IMR-90 (cell line): ENCODE results near the gene STK36. TPM values are rescaled to one million over a fixed set of nuclear protein-coding genes. Genes with fewer than 3 reads are reported as not detected.

Experiments
- ATAC-seq: fragments of 200-7000 bp; cut with Tn5 transposase; 2 replicates; pipeline ENCODE4 v1.9.1; 2020; ENCODE audit warnings: low read depth, mild to moderate bottlenecking, moderate library complexity
- BruUV-seq: library from RNA; stranded (reverse); fragments of 400-500 nt; replicated peaks from 2 replicates; lab custom pipeline; 2021; lab: Mats Ljungman, UMichigan
- CTCF ChIA-PET: fragments of 300-600 bp; formaldehyde crosslinking; extraction: SDS; loops from one replicate; lab custom pipeline; 2021; ENCODE audit warnings: antibody characterized with exemption; lab: Yijun Ruan, JAX
- POLR2A ChIA-PET: fragments of 300-600 bp; sonication (Branson Sonifier 250); formaldehyde crosslinking; loops from one replicate; lab custom pipeline; 2022; ENCODE audit warnings: antibody characterized with exemption; ENCODE audit not compliant: unreplicated experiment; lab: Charles Lee
- DNase-seq: peaks from one replicate; pipeline ENCODE4 v3.0.0; 2013
- H2AFZ ChIP-seq: replicated peaks from 2 replicates; pipeline ENCODE3; 2013; ENCODE audit warnings: low read length, mild to moderate bottlenecking; ENCODE audit not compliant: poor library complexity
- H2AK5ac ChIP-seq: 2 replicates; pipeline ENCODE4 v1.6.1; 2013; ENCODE audit warnings: low read depth, low read length, inconsistent platforms
- H2AK9ac ChIP-seq: replicated peaks from 2 replicates; pipeline ENCODE3; 2013; ENCODE audit warnings: mild to moderate bottlenecking, low read depth, low read length, moderate library complexity; ENCODE audit not compliant: poor library complexity
- H2BK120ac ChIP-seq: 2 replicates; pipeline ENCODE4 v1.6.1; 2013; ENCODE audit warnings: low read depth, low read length, inconsistent platforms
- H2BK15ac ChIP-seq: 3 replicates; pipeline ENCODE4 v1.6.1; 2013; ENCODE audit warnings: low read depth, low read length, inconsistent platforms
- H2BK20ac ChIP-seq: 2 replicates; pipeline ENCODE4 v1.6.1; 2013; ENCODE audit warnings: low read depth, mild to moderate bottlenecking, inconsistent platforms, low read length, moderate library complexity
- H2BK5ac ChIP-seq: 2 replicates; pipeline ENCODE4 v1.6.1; 2013; ENCODE audit warnings: mild to moderate bottlenecking, low read depth, low read length, inconsistent platforms; ENCODE audit not compliant: poor library complexity, severe bottlenecking
- H3K14ac ChIP-seq: replicated peaks from 2 replicates; pipeline ENCODE4 v1.6.1; 2013; ENCODE audit warnings: low read depth, low read length, inconsistent platforms
- H3K18ac ChIP-seq: 2 replicates; pipeline ENCODE4 v1.6.1; 2013; ENCODE audit warnings: low read depth, low read length, control low read depth
- H3K23ac ChIP-seq: 2 replicates; pipeline ENCODE4 v1.6.1; 2013; ENCODE audit warnings: low read depth, low read length, inconsistent platforms
- H3K27ac ChIP-seq: 2 replicates; pipeline ENCODE4 v1.5.1; 2013; ENCODE audit warnings: mild to moderate bottlenecking, control low read depth, low read length; ENCODE audit not compliant: insufficient read depth
- H3K27me3 ChIP-seq: 2 replicates; pipeline ENCODE4 v1.6.1; 2013; ENCODE audit warnings: low read length; ENCODE audit not compliant: control insufficient read depth, insufficient read depth
- H3K36me3 ChIP-seq: 2 replicates; pipeline ENCODE4 v1.6.1; 2013; ENCODE audit warnings: low read length, mixed read lengths; ENCODE audit not compliant: control insufficient read depth, insufficient read depth
- H3K4ac ChIP-seq: 2 replicates; pipeline ENCODE4 v1.6.1; 2013; ENCODE audit warnings: low read depth, low read length, inconsistent platforms
- H3K4me1 ChIP-seq: 2 replicates; pipeline ENCODE4 v1.6.1; 2013; ENCODE audit warnings: low read length, mixed read lengths; ENCODE audit not compliant: control insufficient read depth, insufficient read depth
- H3K4me2 ChIP-seq: 2 replicates; pipeline ENCODE4 v1.6.1; 2013; ENCODE audit warnings: low read depth, mild to moderate bottlenecking, control low read depth, low read length, moderate library complexity
- H3K4me3 ChIP-seq: 2 replicates; pipeline ENCODE4 v1.5.1; 2013; ENCODE audit warnings: low read depth, mild to moderate bottlenecking, control low read depth, low read length, moderate library complexity; ENCODE audit not compliant: insufficient read depth
- H3K56ac ChIP-seq: 2 replicates; pipeline ENCODE4 v1.6.1; 2013; ENCODE audit warnings: low read length, inconsistent platforms; ENCODE audit not compliant: insufficient read depth; ENCODE audit errors: extremely low read depth
- H3K79me1 ChIP-seq, 2 experiments: 2 replicates each; pipeline ENCODE4 v1.6.1; 2013; ENCODE audit warnings: low read length in 2 of 2, inconsistent platforms in 1 of 2, low read depth in 1 of 2
- H3K9ac ChIP-seq: 2 replicates; pipeline ENCODE4 v1.6.1; 2013; ENCODE audit warnings: low read depth, low read length, control low read depth
- H3K9me1 ChIP-seq: 2 replicates; pipeline ENCODE4 v1.6.1; 2013; ENCODE audit warnings: low read length, inconsistent platforms; ENCODE audit not compliant: insufficient read depth
- H3K9me3 ChIP-seq: 2 replicates; pipeline ENCODE4 v1.6.1; 2013; ENCODE audit warnings: low read length; ENCODE audit not compliant: control insufficient read depth, insufficient read depth
- H4K20me1 ChIP-seq: 2 replicates; pipeline ENCODE4 v1.6.1; 2013; ENCODE audit warnings: low read length, inconsistent platforms; ENCODE audit not compliant: insufficient read depth
- H4K5ac ChIP-seq: 2 replicates; pipeline ENCODE4 v1.6.1; 2013; ENCODE audit warnings: mild to moderate bottlenecking, low read depth, low read length, control low read depth
- H4K8ac ChIP-seq, 2 experiments: 2 replicates each; pipeline ENCODE4 v1.6.1; 2013; ENCODE audit warnings: low read depth in 2 of 2, low read length in 2 of 2, control low read depth in 1 of 2, inconsistent platforms in 1 of 2
- H4K91ac ChIP-seq: 2 replicates; pipeline ENCODE4 v1.6.1; 2013; ENCODE audit warnings: low read depth, low read length, inconsistent platforms; ENCODE audit not compliant: insufficient read depth
- BHLHE40 ChIP-seq: fragments of 150-350 bp; IDR thresholded peaks from 2 replicates; pipeline ENCODE4 v1.6.1; 2016; ENCODE audit warnings: mild to moderate bottlenecking, low read depth, low read length
- CEBPB ChIP-seq: IDR thresholded peaks from 2 replicates; pipeline ENCODE4 v1.6.1; 2012; ENCODE audit warnings: low read depth, low read length, improper control_type of control experiment
- CHD1 ChIP-seq: IDR thresholded peaks from 2 replicates; pipeline ENCODE4 v1.6.1; 2012; ENCODE audit warnings: low read depth, low read length, improper control_type of control experiment
- CTCF ChIP-seq: conservative IDR thresholded peaks from 2 replicates; pipeline ENCODE4 v1.5.1; 2012; ENCODE audit warnings: mild to moderate bottlenecking, low read depth, low read length, improper control_type of control experiment
- ELK1 ChIP-seq: fragments of 150-350 bp; IDR thresholded peaks from 2 replicates; pipeline ENCODE4 v1.6.1; 2016; ENCODE audit warnings: low read depth, mild to moderate bottlenecking, low read length, moderate library complexity, borderline replicate concordance
- FOS ChIP-seq: fragments of 150-350 bp; IDR thresholded peaks from 2 replicates; pipeline ENCODE4 v1.6.1; 2016; ENCODE audit warnings: low read depth, low read length
- MAFK ChIP-seq: IDR thresholded peaks from 2 replicates; pipeline ENCODE4 v1.6.1; 2012; ENCODE audit warnings: low read depth, low read length, improper control_type of control experiment
- MAZ ChIP-seq: IDR thresholded peaks from 2 replicates; pipeline ENCODE4 v1.6.1; 2012; ENCODE audit warnings: low read depth, mild to moderate bottlenecking, low read length, improper control_type of control experiment, moderate library complexity, borderline replicate concordance
- MXI1 ChIP-seq: IDR thresholded peaks from 2 replicates; pipeline ENCODE4 v1.6.1; 2012; ENCODE audit warnings: low read depth, mild to moderate bottlenecking, low read length, moderate library complexity, borderline replicate concordance
- NFE2L2 ChIP-seq: fragments of 150-350 bp; IDR thresholded peaks from 2 replicates; pipeline ENCODE4 v1.6.1; 2016; ENCODE audit warnings: low read depth, mild to moderate bottlenecking, low read length
- POLR2A ChIP-seq: IDR thresholded peaks from 2 replicates; pipeline ENCODE4 v1.6.1; 2012; ENCODE audit warnings: mild to moderate bottlenecking, low read depth, low read length
- RFX5 ChIP-seq: IDR thresholded peaks from 2 replicates; pipeline ENCODE4 v1.8.0; 2012; ENCODE audit warnings: low read depth, mild to moderate bottlenecking, low read length, moderate library complexity
- SMC3 ChIP-seq: fragments of 150-350 bp; IDR thresholded peaks from 2 replicates; pipeline ENCODE4 v1.6.1; 2016; ENCODE audit warnings: low read depth, mild to moderate bottlenecking, antibody characterized with exemption, low read length, moderate library complexity
- USF2 ChIP-seq: fragments of 150-350 bp; IDR thresholded peaks from 2 replicates; pipeline ENCODE4 v1.6.1; 2017; ENCODE audit warnings: mild to moderate bottlenecking, antibody characterized with exemption, low read length, low read depth
- WGBS, 2 experiments: methylation state at CpG; one replicate each; pipeline versions ENCODE4 v1.1.5 to v1.1.7; 2013; ENCODE audit warnings: missing lambda C conversion rate in 2 of 2; ENCODE audit not compliant: insufficient read length in 1 of 2; ENCODE audit errors: extremely low coverage in 2 of 2; 5-methylcytosine and 5-hydroxymethylcytosine counted together
- dilution Hi-C: fragments of 300-500 bp; cut with HindIII; formaldehyde crosslinking; loops from one replicate; pipeline ENCODE4 v1.14.3; 2018; ENCODE audit warnings: low sequenced_read_pairs; ENCODE audit not compliant: unreplicated experiment
- in situ Hi-C: fragments of 300-500 bp; cut with MboI; formaldehyde crosslinking; loops from 3 replicates; pipeline ENCODE4 v1.14.3; 2019; ENCODE audit warnings: low sequenced_read_pairs, inconsistent platforms, mixed read lengths
- intact Hi-C: fragments of 100-400 bp; cut with micrococcal nuclease; formaldehyde crosslinking; loops from 2 replicates; pipeline ENCODE4 v1.10.0; 2022
- polyA plus RNA-seq, 3 experiments: library from polyadenylated mRNA; depleted of rRNA; stranded (reverse); fragments of >200 nt; gene quantifications; 2 replicates each; pipeline ENCODE4 v1.2.3, GENCODE V29; 2012; ENCODE audit warnings: low replicate concordance in 1 of 3
- total RNA-seq: library from RNA; depleted of rRNA; stranded (reverse); fragments of >200 nt; gene quantifications from 2 replicates; pipeline ENCODE4 v1.2.3, GENCODE V29; 2012

The STK36 gene
- total and polyA plus RNA-seq, 2 of the 4 experiments (the other 2 are of a cell fraction): 17.6 to 44.5 TPM

GRCh38 chr2:218734190-218734975, 62.5 kb downstream of the STK36 start:
- H2BK20ac ChIP-seq: peak overlapping the region; percentile 74; the same call in 1 of the 2 replicates
- no TSS peak for BruUV-seq
- H3K9me1 ChIP-seq: peaks cover 25% of the 10 kb centered on the region
- H3K4me2 ChIP-seq: no peak overlapping the region; the same call in 1 of the 2 replicates
- ATAC-seq (no peak), DNase-seq (peak; percentile 23)
- H3K4ac ChIP-seq: peak overlapping the region; percentile 86
- peak overlapping the region; percentile 51 for H4K91ac ChIP-seq
- peak overlapping the region; percentile 93 for H4K5ac ChIP-seq
- H3K79me1 ChIP-seq: peaks cover 41 to 78% of the 10 kb centered on the region in 2 experiments
- no peak overlapping the region for H3K9ac ChIP-seq
- H3K18ac ChIP-seq: peak overlapping the region; percentile 87
- H4K8ac ChIP-seq: peak overlapping the region; percentile 2 to 82; a peak in 3 of 4 replicates
- H2BK15ac ChIP-seq: peak overlapping the region; percentile 81; the same call in 2 of the 3 replicates
- H3K23ac ChIP-seq: peak overlapping the region; percentile 68
- peak overlapping the region; percentile 90 for H2BK5ac ChIP-seq
- H2AK5ac ChIP-seq: peak overlapping the region; percentile 81; the same call in 1 of the 2 replicates
- peak overlapping the region; percentile 34 for H2AFZ ChIP-seq
- ChIA-PET POLR2A (no interaction called here), CTCF (interaction anchor here (0.5 to 1.0 kb wide), 2 partner anchors 24 to 441 kb away, joined by 3 to 4 read pairs; no protein-coding TSS in a partner anchor)
- peaks cover 18% of the 10 kb centered on the region for H3K36me3 ChIP-seq
- intact Hi-C loops (loop anchor here (5.0 kb wide), 1 partner anchor 73 kb away; no protein-coding TSS in a partner anchor), in situ Hi-C loops (no loop called here), dilution Hi-C loops (no loop called here)
- H3K4me3 ChIP-seq: no peak overlapping the region
- H2AK9ac ChIP-seq: peak overlapping the region; percentile 90
- no peak overlapping the region for H3K56ac ChIP-seq
- H2BK120ac ChIP-seq: peak overlapping the region; percentile 84
- H3K14ac ChIP-seq: peak overlapping the region; percentile 93
- peaks cover 20% of the 10 kb centered on the region for H3K4me1 ChIP-seq
- peaks cover 4% of the 10 kb centered on the region; the same call in 1 of the 2 replicates for H4K20me1 ChIP-seq
- no CpG with 5 or more reads among the region's 8 CpGs for WGBS, 2 experiments
- no peaks in the 10 kb centered on the region for H3K27me3 ChIP-seq
- H3K27ac ChIP-seq: peak overlapping the region; percentile 30; the same call in 1 of the 2 replicates
- no peaks in the 10 kb centered on the region for H3K9me3 ChIP-seq
- TF ChIP-seq USF2 (no peak), MAFK (no peak), CHD1 (no peak), MXI1 (no peak), MAZ (no peak), ELK1 (no peak), CTCF (no peak), CEBPB (no peak), BHLHE40 (no peak), RFX5 (no peak), SMC3 (no peak), FOS (no peak), POLR2A (no peak), NFE2L2 (no peak)
